Measurements from ENCODE around the gene STAG1. TPM values are rescaled to one million over a fixed set of nuclear protein-coding genes. Genes with fewer than 3 reads are reported as not detected.

STAG1 gene
- polyA plus RNA-seq, 2 of the 4 experiments (the other 2 are of a cell fraction): 12.8 to 19.2 TPM

DNA sequence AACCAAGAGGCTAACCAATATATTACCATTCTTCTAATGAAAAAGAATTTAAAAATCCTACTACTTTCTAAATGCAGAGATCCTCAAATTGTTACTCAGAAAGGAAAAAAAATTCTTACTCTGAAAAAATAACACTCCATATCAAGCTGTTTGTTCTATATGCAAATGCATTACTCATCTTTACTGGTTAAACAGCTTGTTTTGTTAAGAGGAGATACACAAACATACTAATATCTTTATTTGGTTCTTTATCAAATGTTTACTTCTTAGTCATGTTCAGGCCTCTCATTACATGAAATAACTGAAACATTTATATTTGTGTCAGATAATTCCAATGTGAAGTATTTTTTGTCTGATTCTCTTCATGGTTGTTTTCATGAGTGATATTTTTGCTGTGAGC, 355.3 kb downstream of the STAG1 start:
- H3K27ac ChIP-seq: no peak overlapping the region
- no peaks in the 10 kb centered on the region for H3K4me1 ChIP-seq
- ChIA-PET CTCF (interaction anchor here (0.6 to 0.8 kb wide), 2 partner anchors 355 to 474 kb away, joined by 3 read pairs; no protein-coding TSS in a partner anchor), POLR2A (no interaction called here)
- TF ChIP-seq CHD4 (IDR thresholded peaks at IDR 0.05; ENCODE audit: borderline replicate concordance): no peak
- TF ChIP-seq CBX8 (IDR thresholded peaks at IDR 0.05): no peak
- no peak for TF ChIP-seq ESRRA (IDR thresholded peaks at IDR 0.05; ENCODE audit: borderline replicate concordance, low read length)
- no peak for TF ChIP-seq RFX5 (IDR thresholded peaks at IDR 0.05)
- TF ChIP-seq NFE2L2 (conservative IDR thresholded peaks at IDR 0.05; ENCODE audit: low read length): no peak
- H3K4me2 ChIP-seq: no peak overlapping the region
- DNase-seq (ENCODE audit: low read depth in 1 of 2, low spot score in 1 of 2) (no peak), ATAC-seq (no peak), FAIRE-seq (no peak)
- H3K4me3 ChIP-seq: no peak overlapping the region
- H3K9me3 ChIP-seq: no peaks in the 10 kb centered on the region

DNA sequence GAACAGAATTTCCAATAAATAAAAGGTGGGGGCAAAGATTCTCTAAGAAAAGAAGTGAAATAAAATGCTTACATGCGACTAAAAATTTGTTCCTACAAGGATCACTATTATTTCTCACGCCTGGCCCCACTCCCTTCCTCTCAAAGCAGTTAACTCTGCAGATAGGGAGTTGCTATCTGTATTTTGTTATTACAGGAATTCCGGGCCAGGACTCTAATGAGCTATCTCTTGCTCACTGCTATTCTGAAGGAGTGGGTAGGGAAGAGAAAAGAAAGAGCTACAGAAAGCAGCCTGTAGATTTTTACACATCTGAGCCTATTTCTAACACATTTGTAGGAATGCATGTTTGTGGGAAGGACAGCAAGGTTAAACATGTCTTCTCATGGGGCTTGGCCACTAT, 361.6 kb downstream of the STAG1 start:
- 90% methylated on average over 3 of the region's 3 CpGs for WGBS (ENCODE audit: missing lambda C conversion rate)
- CTCF ChIA-PET: interaction anchor here (0.6 to 3.0 kb wide), 11 partner anchors 10 to 625 kb away, joined by 3 to 20 read pairs (median 8); partner anchors contain the start of gene STAG1
- TF ChIP-seq HEYL (CRISPR knock-in tag; IDR thresholded peaks at IDR 0.05) (no peak), FOSL2 (IDR thresholded peaks at IDR 0.05) (no peak), FOSL2 (CRISPR knock-in tag; IDR thresholded peaks at IDR 0.05) (no peak), ZNF302 (CRISPR knock-in tag; IDR thresholded peaks at IDR 0.05) (no peak), MAZ (IDR thresholded peaks at IDR 0.05; ENCODE audit: borderline replicate concordance, low read depth, low read length) (no peak), SREBF2 (IDR thresholded peaks at IDR 0.05) (no peak), CHD2 (IDR thresholded peaks at IDR 0.05; ENCODE audit: low read length, partially characterized antibody) (no peak), KDM5A (IDR thresholded peaks at IDR 0.05) (no peak), CBX2 (IDR thresholded peaks at IDR 0.05; ENCODE audit: borderline replicate concordance, low read depth) (no peak), HOXB13 (CRISPR knock-in tag; IDR thresholded peaks at IDR 0.05; ENCODE audit: low read depth) (no peak), NFE2L2 (conservative IDR thresholded peaks at IDR 0.05; ENCODE audit: low read length) (no peak), BHLHE40 (IDR thresholded peaks at IDR 0.05; ENCODE audit: low read depth, low read length) (no peak), POLR2A (IDR thresholded peaks at IDR 0.05; ENCODE audit: low read length) (no peak), CHD4 (IDR thresholded peaks at IDR 0.05; ENCODE audit: borderline replicate concordance) (no peak), HOXA7 (CRISPR knock-in tag; IDR thresholded peaks at IDR 0.05) (no peak), RAD21 (conservative IDR thresholded peaks at IDR 0.05 in 1 of 2, IDR thresholded peaks at IDR 0.05 in 1 of 2) (no peak)
- H3K4me1 ChIP-seq: no peaks in the 10 kb centered on the region
- FAIRE-seq (no peak), ATAC-seq (no peak), DNase-seq (ENCODE audit: low read depth in 1 of 2, low spot score in 1 of 2) (no peak)
- H3K4me2 ChIP-seq: no peak overlapping the region
- no peak overlapping the region for H3K27ac ChIP-seq
- no peaks in the 10 kb centered on the region for H3K9me3 ChIP-seq
- POLR2A ChIA-PET: interaction anchor here (1.6 kb wide), 1 partner anchor 362 kb away, joined by 19 read pairs; the partner anchor contains the start of gene STAG1
- no peak overlapping the region for H3K4me3 ChIP-seq

DNA sequence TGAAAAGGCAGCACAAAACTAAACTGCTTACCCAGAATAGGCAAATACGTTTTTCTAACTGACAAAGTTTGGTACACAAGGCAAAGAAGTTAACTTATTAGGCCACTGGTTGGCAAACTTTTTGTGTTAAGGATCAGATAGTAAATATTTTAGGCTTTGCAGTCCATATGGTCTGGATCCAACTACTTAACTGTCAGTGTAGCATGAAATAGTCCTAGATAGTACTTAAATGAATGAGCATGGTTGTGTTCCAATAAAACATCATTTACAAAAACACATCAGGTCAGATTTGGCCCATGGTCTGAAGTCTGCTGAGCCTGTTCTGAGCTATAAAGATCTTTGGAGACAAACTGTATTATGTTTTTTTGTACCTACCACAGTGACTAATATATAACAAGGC, 365.1 kb downstream of the STAG1 start:
- Histone ChIP-seq H3K4me3 (no peak overlapping the region), H3K9me3 (no peaks in the 10 kb centered on the region), H3K27ac (no peak overlapping the region), H3K4me2 (no peak overlapping the region), H3K4me1 (no peaks in the 10 kb centered on the region)
- DNase-seq (ENCODE audit: low read depth in 1 of 2, low spot score in 1 of 2) (no peak), FAIRE-seq (no peak), ATAC-seq (no peak)
- CTCF ChIA-PET: interaction anchor here (0.6 to 2.3 kb wide), 2 partner anchors 325 to 627 kb away, joined by 4 to 6 read pairs; no protein-coding TSS in a partner anchor
- WGBS (ENCODE audit: missing lambda C conversion rate): 32% methylated on average over 1 of the region's 1 CpG
- TF ChIP-seq CHD2 (IDR thresholded peaks at IDR 0.05; ENCODE audit: low read length, partially characterized antibody) (no peak), NFE2L2 (conservative IDR thresholded peaks at IDR 0.05; ENCODE audit: low read length) (no peak), BHLHE40 (IDR thresholded peaks at IDR 0.05; ENCODE audit: low read depth, low read length) (no peak), SMC3 (IDR thresholded peaks at IDR 0.05) (no peak), KDM1A (IDR thresholded peaks at IDR 0.05; ENCODE audit: low read depth) (no peak), MAZ (IDR thresholded peaks at IDR 0.05; ENCODE audit: borderline replicate concordance, low read depth, low read length) (no peak), POLR2A (IDR thresholded peaks at IDR 0.05; ENCODE audit: low read length) (no peak), FOSL2 (IDR thresholded peaks at IDR 0.05) (no peak), FOSL2 (CRISPR knock-in tag; IDR thresholded peaks at IDR 0.05) (no peak), NPAS2 (CRISPR knock-in tag; IDR thresholded peaks at IDR 0.05; ENCODE audit: borderline replicate concordance) (no peak), PHF8 (IDR thresholded peaks at IDR 0.05; ENCODE audit: borderline replicate concordance, low read depth) (no peak), MAFK (IDR thresholded peaks at IDR 0.05; ENCODE audit: partially characterized antibody) (no peak), CBX8 (IDR thresholded peaks at IDR 0.05) (no peak), RFX5 (IDR thresholded peaks at IDR 0.05) (no peak), HOXB13 (CRISPR knock-in tag; IDR thresholded peaks at IDR 0.05; ENCODE audit: low read depth) (no peak), HEYL (CRISPR knock-in tag; IDR thresholded peaks at IDR 0.05) (no peak)
- TF ChIP-seq, protein P1, sequence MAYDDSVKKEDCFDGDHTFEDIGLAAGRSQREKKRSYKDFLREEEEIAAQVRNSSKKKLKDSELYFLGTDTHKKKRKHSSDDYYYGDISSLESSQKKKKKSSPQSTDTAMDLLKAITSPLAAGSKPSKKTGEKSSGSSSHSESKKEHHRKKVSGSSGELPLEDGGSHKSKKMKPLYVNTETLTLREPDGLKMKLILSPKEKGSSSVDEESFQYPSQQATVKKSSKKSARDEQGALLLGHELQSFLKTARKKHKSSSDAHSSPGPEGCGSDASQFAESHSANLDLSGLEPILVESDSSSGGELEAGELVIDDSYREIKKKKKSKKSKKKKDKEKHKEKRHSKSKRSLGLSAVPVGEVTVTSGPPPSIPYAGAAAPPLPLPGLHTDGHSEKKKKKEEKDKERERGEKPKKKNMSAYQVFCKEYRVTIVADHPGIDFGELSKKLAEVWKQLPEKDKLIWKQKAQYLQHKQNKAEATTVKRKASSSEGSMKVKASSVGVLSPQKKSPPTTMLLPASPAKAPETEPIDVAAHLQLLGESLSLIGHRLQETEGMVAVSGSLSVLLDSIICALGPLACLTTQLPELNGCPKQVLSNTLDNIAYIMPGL (CRISPR knock-in tag; IDR thresholded peaks at IDR 0.05; ENCODE audit: borderline replicate concordance): no peak
- TF ChIP-seq, protein P2, sequence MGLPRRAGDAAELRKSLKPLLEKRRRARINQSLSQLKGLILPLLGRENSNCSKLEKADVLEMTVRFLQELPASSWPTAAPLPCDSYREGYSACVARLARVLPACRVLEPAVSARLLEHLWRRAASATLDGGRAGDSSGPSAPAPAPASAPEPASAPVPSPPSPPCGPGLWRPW (IDR thresholded peaks at IDR 0.05): no peak
- POLR2A ChIA-PET: no interaction called here
